A673 (cell line): ENCODE measurements around the gene MALAT1. TPM values are rescaled to one million over a fixed set of nuclear protein-coding genes. Genes with fewer than 3 reads are reported as not detected.

Source experiments
- BruUV-seq: library from RNA; stranded (reverse); fragments of 400-500 nt; replicated peaks from 2 replicates; lab custom pipeline; 2021; lab: Mats Ljungman, UMichigan
- CTCF ChIA-PET: fragments of 300-600 bp; sonication (Branson Sonifier 250); formaldehyde crosslinking; loops from one replicate; lab custom pipeline; 2022; ENCODE audit warnings: antibody characterized with exemption; lab: Charles Lee
- POLR2A ChIA-PET: fragments of 300-600 bp; sonication (Branson Sonifier 250); formaldehyde crosslinking; loops from one replicate; lab custom pipeline; 2022; ENCODE audit warnings: antibody characterized with exemption; ENCODE audit not compliant: low non-redundant PET; lab: Charles Lee
- DNase-seq: peaks from one replicate; pipeline ENCODE4 v3.0.0-alpha.2; 2015; ENCODE audit warnings: low spot score
- H3K27ac ChIP-seq: fragments of 200-600 bp; sonication (generic); 2 replicates; pipeline ENCODE4 v1.5.1; 2016; ENCODE audit warnings: mixed run types, low read depth, mild to moderate bottlenecking, mixed read lengths, antibody characterized with exemption, low read length; ENCODE audit not compliant: poor library complexity, severe bottlenecking
- H3K27me3 ChIP-seq: fragments of 200-600 bp; sonication (generic); replicated peaks from 2 replicates; pipeline ENCODE4 v1.6.1; 2017; ENCODE audit warnings: mixed run types, low read depth, mild to moderate bottlenecking, mixed read lengths, antibody characterized with exemption, low read length; ENCODE audit not compliant: insufficient read depth, poor library complexity
- H3K36me3 ChIP-seq: fragments of 200-600 bp; sonication (generic); 2 replicates; pipeline ENCODE4 v1.6.1; 2016; ENCODE audit warnings: mixed run types, mild to moderate bottlenecking, mixed read lengths, antibody characterized with exemption, low read length; ENCODE audit not compliant: insufficient read depth, poor library complexity, severe bottlenecking
- H3K4me1 ChIP-seq: fragments of 200-600 bp; sonication (generic); 2 replicates; pipeline ENCODE4 v1.6.1; 2017; ENCODE audit warnings: mixed run types, mild to moderate bottlenecking, mixed read lengths, antibody characterized with exemption, low read length; ENCODE audit not compliant: insufficient read depth, poor library complexity, severe bottlenecking
- H3K4me3 ChIP-seq: fragments of 200-600 bp; sonication (generic); 2 replicates; pipeline ENCODE4 v1.5.1; 2016; ENCODE audit warnings: low read depth, mixed run types, mild to moderate bottlenecking, mixed read lengths, low read length; ENCODE audit not compliant: poor library complexity, severe bottlenecking
- H3K9me3 ChIP-seq: fragments of 200-600 bp; sonication (generic); 2 replicates; pipeline ENCODE4 v1.6.1; 2016; ENCODE audit warnings: mixed run types, low read depth, mild to moderate bottlenecking, mixed read lengths, antibody characterized with exemption, low read length; ENCODE audit not compliant: poor library complexity, severe bottlenecking
- EZH2 ChIP-seq: fragments of 200-600 bp; sonication (generic); IDR thresholded peaks from 2 replicates; pipeline ENCODE4 v1.6.1; 2017; ENCODE audit warnings: borderline replicate concordance, low read depth, mild to moderate bottlenecking, mixed read lengths, antibody characterized with exemption, low read length; ENCODE audit not compliant: poor library complexity, severe bottlenecking
- intact Hi-C: fragments of 100-400 bp; cut with micrococcal nuclease; formaldehyde crosslinking; loops from one replicate; pipeline ENCODE4 v1.10.0; 2022; ENCODE audit not compliant: unreplicated experiment
- total RNA-seq: library from RNA; stranded (reverse); gene quantifications from 2 replicates; pipeline ENCODE4 v1.2.3, GENCODE V29; 2021
- TF ChIP-seq, protein P1 (sequence below): fragments of 300-800, 200-600 bp; sonication (generic); conservative IDR thresholded peaks from 2 replicates; pipeline ENCODE4 v1.5.1; 2017; ENCODE audit warnings: low read depth, mild to moderate bottlenecking, antibody characterized with exemption, low read length, moderate library complexity, mixed read lengths

MALAT1 gene
- total RNA-seq, 1 experiment from 2014 or later, result 4,586 TPM

DNA sequence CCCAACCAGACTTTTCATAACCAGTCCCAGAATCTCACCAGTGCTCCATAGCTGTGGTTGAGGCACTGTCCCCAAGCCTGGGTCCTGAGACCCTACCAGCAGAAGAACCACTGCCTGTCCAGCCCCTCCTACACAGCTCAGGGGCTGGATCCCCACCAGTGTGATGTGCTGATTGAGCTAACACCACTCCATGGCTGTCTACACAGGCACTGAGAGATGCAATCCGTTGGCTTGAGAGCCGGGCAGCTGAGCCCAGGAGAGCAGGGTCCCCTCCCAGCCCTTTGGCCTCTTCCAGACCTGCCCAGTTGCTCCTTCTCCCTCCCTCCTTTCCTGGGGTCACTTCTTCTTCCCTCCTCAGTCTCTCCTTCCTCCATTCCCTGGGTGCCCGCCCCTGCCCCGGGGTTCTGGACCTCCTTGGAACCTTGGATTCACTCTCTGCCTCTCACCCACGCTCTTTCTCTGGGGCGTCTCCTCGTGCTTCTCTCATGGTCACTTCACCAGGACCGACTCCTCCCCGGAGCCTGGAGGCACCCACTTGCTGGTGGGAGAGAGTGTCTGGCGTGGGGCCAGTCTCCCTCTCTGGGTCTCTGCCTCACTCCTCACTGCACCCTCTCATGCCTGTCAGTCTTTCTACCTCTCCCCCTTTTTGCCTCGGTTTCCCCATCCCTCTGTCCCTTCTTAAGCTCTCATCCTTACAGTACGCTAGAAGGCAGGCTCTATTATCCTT is 25.3 kb downstream of the MALAT1 start:
- intact Hi-C loops, result no loop called here
- Histone ChIP-seq H3K27me3 (no peaks in the 10 kb centered on the region), H3K4me1 (peaks cover 14% of the 10 kb centered on the region), H3K27ac (peak overlapping the region; percentile 43), H3K4me3 (peak overlapping the region; percentile 32), H3K9me3 (no peaks in the 10 kb centered on the region), H3K36me3 (peaks cover 9% of the 10 kb centered on the region)
- TF ChIP-seq, protein P1, sequence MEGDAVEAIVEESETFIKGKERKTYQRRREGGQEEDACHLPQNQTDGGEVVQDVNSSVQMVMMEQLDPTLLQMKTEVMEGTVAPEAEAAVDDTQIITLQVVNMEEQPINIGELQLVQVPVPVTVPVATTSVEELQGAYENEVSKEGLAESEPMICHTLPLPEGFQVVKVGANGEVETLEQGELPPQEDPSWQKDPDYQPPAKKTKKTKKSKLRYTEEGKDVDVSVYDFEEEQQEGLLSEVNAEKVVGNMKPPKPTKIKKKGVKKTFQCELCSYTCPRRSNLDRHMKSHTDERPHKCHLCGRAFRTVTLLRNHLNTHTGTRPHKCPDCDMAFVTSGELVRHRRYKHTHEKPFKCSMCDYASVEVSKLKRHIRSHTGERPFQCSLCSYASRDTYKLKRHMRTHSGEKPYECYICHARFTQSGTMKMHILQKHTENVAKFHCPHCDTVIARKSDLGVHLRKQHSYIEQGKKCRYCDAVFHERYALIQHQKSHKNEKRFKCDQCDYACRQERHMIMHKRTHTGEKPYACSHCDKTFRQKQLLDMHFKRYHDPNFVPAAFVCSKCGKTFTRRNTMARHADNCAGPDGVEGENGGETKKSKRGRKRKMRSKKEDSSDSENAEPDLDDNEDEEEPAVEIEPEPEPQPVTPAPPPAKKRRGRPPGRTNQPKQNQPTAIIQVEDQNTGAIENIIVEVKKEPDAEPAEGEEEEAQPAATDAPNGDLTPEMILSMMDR, result no peak
- no peak for TF ChIP-seq EZH2
- no TSS peak for BruUV-seq
- POLR2A ChIA-PET, result interaction anchor here (0.6 to 0.7 kb wide), 3 partner anchors 10 to 351 kb away, joined by 3 to 5 read pairs (median 4); no protein-coding TSS in a partner anchor
- CTCF ChIA-PET, result interaction anchor here (0.5 kb wide), 1 partner anchor 23 kb away, joined by 6 read pairs; no protein-coding TSS in a partner anchor
- DNase-seq, result no peak

DNA sequence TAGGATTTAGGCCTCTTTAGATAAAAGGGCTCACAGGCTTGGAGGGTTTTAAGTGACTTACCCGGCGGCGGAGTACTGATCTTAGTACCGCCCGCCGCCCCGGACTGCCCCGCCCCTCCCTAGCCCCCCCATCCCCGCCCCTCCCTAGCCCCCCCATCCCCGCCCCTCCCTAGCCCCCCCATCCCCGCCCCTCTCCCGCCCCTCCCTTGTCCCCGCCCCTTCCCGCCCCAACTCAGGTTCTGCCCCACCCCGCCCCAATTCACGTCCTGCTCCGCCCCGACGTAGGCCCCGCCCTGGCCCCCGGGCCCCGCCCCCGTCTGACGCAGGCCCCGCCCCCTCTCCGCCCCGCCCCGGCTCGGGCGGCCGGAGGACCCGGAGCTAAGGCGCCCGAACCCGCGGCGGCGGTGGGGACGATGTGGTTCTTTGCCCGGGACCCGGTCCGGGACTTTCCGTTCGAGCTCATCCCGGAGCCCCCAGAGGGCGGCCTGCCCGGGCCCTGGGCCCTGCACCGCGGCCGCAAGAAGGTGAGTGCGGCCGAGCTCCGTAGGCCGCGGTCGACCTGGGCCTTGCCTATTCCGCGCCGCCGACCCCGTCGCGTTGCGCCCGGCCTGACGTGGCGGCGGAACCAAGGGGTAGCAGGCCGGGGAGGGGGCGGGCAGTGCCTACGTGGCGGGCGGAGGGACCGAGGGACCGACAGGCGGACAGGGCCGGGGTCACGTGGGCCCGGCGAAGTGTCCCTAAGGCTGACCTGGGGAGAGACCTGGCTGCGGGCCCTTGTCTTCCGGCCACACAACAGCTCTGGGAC is 26.1 kb downstream of the MALAT1 start, which contains the start of gene SCYL1:
Gene SCYL1 (plus strand): TSS at position 343 of the 805 bp plus-strand sequence. CDS start 71 bp downstream, at position 414.
- Histone ChIP-seq H3K4me3 (peak within 1 kb of the TSS; percentile 91), H3K9me3 (no peaks in the 10 kb centered on the region), H3K4me1 (peaks cover 14% of the 10 kb centered on the region), H3K27ac (peak within 1 kb of the TSS; percentile 91), H3K36me3 (peaks cover 15% of the 10 kb centered on the region), H3K27me3 (no peaks in the 10 kb centered on the region)
- POLR2A ChIA-PET, result interaction anchor here (0.6 to 0.7 kb wide), 2 partner anchors 9 to 48 kb away, joined by 3 read pairs; no protein-coding TSS in a partner anchor
- TF ChIP-seq, protein P1, result no peak
- no peak for TF ChIP-seq EZH2
- BruUV-seq, result no TSS peak
- intact Hi-C loops, result no loop called here
- CTCF ChIA-PET, result interaction anchor here (0.6 to 1.0 kb wide), 3 partner anchors 15 to 750 kb away, joined by 3 to 4 read pairs (median 4); no protein-coding TSS in a partner anchor
- DNase-seq, result peak; percentile 81
